HL-60 (cell line): ENCODE results near the gene AKAP12.

Experiments used
- GABPA ChIP-seq: IDR thresholded peaks from 2 replicates; pipeline ENCODE4 v1.6.1; 2012; ENCODE audit warnings: low read depth
- POLR2AphosphoS5 ChIP-seq: IDR thresholded peaks from 2 replicates; pipeline ENCODE4 v1.6.1; 2012; ENCODE audit warnings: low read depth
- TF ChIP-seq, protein P1 (sequence below): IDR thresholded peaks from one replicate; pipeline ENCODE4 v1.5.1; 2011; ENCODE audit warnings: low read length, control low read depth, inconsistent platforms; ENCODE audit not compliant: insufficient read depth

DNA sequence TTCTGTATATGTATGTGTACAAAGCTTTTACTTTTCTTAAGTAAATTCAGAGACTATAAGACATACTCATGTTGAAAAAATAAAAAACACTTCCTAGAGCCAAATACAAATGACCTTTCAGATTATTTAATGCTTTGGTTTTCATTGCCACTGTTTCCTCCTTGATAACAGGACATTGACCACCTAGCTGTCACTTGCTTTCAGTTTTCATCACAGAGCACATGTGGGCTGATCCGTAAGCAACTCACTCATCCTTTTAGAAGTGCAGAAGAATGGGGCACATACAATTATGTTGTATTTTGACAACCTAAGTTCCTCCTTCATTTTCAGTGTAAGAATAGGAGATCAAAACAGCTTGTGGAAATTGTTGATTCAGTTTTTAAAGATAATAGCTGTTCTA is 145.4 kb downstream of the AKAP12 start:
- TF ChIP-seq, protein P1, sequence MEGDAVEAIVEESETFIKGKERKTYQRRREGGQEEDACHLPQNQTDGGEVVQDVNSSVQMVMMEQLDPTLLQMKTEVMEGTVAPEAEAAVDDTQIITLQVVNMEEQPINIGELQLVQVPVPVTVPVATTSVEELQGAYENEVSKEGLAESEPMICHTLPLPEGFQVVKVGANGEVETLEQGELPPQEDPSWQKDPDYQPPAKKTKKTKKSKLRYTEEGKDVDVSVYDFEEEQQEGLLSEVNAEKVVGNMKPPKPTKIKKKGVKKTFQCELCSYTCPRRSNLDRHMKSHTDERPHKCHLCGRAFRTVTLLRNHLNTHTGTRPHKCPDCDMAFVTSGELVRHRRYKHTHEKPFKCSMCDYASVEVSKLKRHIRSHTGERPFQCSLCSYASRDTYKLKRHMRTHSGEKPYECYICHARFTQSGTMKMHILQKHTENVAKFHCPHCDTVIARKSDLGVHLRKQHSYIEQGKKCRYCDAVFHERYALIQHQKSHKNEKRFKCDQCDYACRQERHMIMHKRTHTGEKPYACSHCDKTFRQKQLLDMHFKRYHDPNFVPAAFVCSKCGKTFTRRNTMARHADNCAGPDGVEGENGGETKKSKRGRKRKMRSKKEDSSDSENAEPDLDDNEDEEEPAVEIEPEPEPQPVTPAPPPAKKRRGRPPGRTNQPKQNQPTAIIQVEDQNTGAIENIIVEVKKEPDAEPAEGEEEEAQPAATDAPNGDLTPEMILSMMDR: no peak
- TF ChIP-seq POLR2AphosphoS5 (no peak), GABPA (no peak)
